ENCODE results near the gene C16orf74.
A peak's percentile ranks its signal among the peaks of the same experiment; 100 is the strongest.

The C16orf74 gene

DNA sequence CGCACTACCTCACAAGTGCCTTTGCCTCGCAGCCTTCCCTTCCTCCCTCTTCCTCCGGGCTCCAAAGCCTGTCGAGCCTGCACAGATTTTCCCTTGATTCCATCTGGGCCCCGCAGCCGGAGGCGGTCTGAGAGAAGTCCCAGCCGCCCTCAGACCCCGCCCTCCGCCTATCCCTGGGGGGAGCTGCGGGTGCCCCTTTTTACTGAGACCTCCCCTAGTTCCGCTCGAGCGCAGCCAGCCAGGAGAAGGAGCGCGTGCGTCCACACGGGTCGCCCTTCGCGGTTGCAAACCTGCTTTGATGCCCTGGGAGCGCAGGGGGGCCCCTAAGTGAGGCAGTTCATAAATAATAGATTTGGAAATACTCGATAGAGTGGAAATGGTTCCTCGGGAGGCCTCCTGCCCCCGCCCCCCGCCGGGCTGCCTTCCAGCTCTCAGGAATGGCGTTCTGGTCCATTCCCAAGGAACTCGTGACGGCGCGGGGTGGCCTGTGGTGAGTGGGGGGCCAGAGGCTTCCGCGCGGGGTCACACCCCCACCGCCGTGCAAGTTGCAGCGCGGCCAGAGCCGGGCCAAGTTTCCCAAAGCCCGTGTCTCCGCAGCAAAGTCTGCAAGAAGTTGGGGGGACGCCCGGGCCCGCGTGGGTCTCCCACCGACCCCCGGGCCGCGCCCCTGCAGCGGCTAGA, 610 bp downstream of the C16orf74 start:
- DNase-seq (ENCODE audit: low spot score) (peak; percentile 6), FAIRE-seq (no peak)

GRCh38 chr16:85749771-85750145, 1.1 kb downstream of the C16orf74 start:
- FAIRE-seq, result no peak
- no peak for DNase-seq (ENCODE audit: low spot score)

- DNase-seq (ENCODE audit: low spot score) (peak; percentile 59), FAIRE-seq (no peak)
Measured at GRCh38 chr16:85746460-85747215, 4.3 kb downstream of the C16orf74 start.

DNA sequence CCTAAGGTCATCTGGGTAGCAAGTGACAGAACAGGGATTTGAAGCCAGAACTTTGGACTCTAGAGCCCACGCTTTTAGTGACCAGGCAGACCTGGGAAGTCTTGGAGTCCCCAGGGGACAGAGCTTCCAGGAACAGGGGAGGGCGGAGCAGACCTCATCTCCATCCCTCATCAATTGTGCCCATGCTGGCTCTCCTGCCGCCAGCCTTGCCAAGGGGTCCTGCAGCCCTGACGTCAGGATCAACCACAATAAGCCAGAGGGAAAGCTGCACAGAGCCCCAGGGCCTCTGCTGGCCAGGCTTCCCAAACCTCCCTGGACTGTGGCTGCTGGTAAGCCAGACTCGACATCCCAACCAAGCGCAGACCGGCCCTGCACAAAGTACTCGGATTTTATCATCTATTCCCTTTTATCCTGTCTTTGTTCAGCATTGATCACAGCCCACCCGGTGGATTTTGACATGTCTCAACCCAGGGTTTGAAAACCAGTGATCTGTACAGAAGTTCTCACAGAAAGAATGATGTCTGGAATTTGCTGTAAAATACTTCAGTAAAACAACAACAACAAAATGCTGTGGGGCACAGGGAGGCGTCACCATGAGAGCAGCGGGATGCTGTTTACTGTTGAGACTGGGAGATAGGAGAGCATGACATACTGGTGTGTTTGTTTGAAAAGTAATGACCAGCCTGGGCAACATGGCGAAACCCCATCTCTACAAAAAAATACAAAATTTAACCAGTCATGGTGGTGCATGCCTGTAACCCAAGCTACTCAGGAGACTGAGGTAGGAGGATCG, 11.8 kb downstream of the C16orf74 start:
- DNase-seq (ENCODE audit: low spot score) (no peak), FAIRE-seq (no peak)

DNA sequence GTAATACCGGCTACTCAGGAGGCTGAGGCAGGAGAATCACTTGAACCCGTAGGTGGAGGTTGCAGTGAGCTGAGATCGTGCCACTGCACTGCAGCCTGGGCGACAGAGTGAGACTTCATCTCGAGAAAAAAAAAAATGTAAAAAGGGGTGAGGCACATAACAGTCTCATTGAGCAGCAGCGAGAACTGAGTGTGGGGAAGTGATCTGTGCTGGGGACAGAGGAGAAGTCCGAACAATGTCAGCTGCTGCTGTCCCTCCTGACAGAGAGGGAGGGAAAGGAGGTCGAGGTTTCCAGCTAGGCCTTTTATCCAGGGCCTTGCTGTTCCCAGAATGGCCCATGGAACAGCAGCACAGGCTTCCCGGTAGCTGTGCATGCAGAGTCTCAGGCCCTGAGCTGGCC, 14.0 kb downstream of the C16orf74 start:
- FAIRE-seq, result no peak
- DNase-seq (ENCODE audit: low spot score), result no peak

DNA sequence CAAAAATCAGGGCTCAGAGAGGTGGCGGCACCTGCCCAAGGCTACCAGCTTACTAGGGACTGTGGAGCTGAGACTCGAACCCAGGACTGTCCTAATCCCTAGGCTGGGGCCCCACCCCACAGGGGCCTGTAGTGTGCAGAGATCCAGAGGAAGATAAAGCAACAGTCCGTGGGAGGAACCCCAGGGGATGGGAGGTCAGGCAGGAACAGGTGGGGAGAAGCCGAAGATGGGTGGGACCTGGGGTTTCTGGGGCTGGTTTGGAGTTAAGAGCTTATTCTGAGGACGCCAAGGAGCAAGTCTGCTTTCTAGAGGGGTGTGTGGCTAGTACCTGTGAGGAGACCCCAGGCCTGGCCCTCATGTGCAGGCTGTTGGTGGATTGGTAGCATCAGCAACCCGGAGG, 14.9 kb downstream of the C16orf74 start:
- FAIRE-seq (no peak), DNase-seq (ENCODE audit: low spot score) (no peak)

DNA sequence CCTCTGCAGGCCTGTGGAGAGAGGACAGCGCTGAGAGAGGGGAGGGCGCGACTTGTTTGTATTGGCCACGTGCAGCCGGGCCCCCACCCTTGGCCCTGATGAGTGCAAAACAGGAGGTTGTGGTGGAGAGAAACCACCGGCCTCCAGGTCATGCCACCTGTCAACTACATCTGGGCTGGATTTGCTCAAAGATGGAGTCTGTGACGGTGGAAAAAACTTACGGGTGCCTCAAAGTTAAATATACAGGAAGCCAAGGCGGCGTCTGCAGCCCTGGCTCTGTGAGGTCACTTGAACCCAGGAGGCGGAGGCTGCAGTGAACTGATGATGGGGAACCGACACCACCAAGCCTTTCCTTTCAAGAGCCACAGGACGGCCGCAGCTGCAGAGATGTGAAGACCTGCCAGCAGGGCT, 15.7 kb downstream of the C16orf74 start:
- DNase-seq (ENCODE audit: low spot score), result no peak
- FAIRE-seq, result no peak

GRCh38 chr16:85734311-85735017, 16.4 kb downstream of the C16orf74 start:
- DNase-seq (ENCODE audit: low spot score) (no peak), FAIRE-seq (no peak)

- DNase-seq (ENCODE audit: low spot score) (no peak), FAIRE-seq (no peak)
Measured at GRCh38 chr16:85733839-85734170, 17.1 kb downstream of the C16orf74 start.

DNA sequence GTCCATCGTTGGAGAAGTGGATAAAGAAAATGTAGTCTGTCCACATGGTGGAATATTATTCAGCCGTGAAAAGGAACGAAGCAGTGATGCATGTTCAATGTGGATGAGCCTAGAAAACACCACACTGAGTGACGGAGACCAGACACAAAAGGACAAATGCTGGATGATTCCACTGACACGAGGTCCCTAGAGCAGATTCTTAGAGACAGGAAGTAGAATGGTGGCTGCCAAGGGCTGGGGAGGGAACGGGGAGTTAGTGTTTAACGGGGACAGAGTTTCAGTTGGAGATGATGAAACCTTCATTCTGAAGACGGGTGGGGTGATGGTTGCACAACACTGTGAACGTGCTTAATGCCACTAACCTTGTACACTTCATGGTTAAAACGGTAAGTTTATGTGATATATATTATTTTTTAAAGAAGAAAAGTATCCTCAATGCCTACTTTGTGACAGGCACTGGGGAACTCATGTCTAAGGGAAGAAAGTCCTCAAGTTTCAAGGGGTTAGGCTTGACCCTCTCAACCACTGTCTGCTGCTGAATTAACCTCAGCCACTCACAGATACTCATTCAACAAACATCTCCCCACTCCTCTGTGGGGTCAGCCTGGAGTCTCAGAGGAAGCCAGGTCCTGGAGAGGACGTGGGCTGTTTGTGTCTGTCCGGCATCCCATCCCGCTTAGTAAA, 17.6 kb downstream of the C16orf74 start:
- DNase-seq (ENCODE audit: low spot score) (peak; percentile 9), FAIRE-seq (no peak)

- DNase-seq (ENCODE audit: low spot score) (no peak), FAIRE-seq (no peak)
Measured at GRCh38 chr16:85731179-85731578, 19.7 kb downstream of the C16orf74 start.

- no peak for FAIRE-seq
- no peak for DNase-seq (ENCODE audit: low spot score)
Measured at GRCh38 chr16:85730186-85730465, 20.8 kb downstream of the C16orf74 start.

DNA sequence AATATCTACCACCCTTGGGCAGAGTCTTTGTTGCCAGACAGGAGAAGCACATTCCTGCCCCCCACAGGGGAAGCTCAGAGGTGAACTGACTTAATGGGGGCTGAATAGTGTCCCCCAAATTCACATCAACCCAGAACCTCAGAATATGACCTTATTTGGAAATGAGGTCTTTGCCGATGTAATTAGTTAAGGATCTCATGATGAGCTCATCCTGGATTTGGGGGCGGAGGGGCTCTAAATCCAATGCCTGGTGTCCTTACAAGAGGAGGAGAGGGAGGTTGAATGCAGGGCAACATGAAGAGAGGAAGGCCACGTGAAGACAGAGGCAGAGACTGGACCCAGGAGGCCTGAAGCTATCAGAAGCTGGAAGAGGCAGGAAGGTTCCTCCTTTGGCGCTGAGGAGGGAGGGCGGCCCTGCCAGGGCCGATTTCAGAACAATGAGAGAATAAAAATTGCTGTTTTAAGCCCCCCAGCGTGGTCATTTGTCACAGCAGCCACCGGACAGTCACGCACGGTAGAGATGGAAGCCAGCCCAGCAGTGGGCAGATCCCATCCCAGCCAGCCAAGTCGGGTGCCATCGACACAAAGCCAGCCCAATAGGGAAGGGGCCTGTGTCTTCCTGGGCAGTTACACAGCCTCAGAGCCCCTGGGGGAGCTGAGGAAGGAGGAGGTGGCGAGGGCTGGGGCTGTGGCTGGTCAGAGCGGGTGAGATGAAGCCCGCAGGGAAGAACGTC, 21.3 kb downstream of the C16orf74 start:
- FAIRE-seq (no peak), DNase-seq (ENCODE audit: low spot score) (no peak)

- FAIRE-seq, result no peak
Measured at GRCh38 chr16:85728879-85729278, 22.0 kb downstream of the C16orf74 start.

DNA sequence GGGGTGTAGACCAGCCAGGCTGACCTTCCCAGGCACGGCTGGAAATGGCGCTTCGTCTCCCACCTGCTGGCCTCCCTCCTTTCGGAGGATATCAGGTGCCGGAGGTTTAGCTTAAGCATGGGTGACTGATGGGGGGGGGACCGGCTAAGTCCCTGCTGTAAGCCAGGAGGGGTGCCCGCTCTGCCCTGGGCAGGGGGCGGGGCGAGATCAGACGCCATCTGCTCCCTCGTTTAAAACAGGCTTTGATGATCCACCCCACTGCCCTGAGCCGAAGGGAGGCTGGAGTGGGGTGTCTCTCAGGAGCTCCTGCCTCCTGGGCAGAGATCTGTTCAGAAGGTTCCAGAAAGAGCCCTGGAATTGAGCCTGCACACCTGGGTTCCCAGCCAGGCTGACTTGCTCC, 26.0 kb downstream of the C16orf74 start:
- FAIRE-seq, result no peak
- no peak for DNase-seq (ENCODE audit: low spot score)

More at GRCh38 chr16:85728879-85729278, 22.0 kb downstream of the C16orf74 start:
- DNase-seq (ENCODE audit: low spot score), result no peak

- FAIRE-seq (no peak), DNase-seq (ENCODE audit: low spot score) (no peak)
Measured at GRCh38 chr16:85724126-85724879, 26.6 kb downstream of the C16orf74 start.

- FAIRE-seq (no peak), DNase-seq (ENCODE audit: low spot score) (no peak)
Measured at GRCh38 chr16:85722128-85722893, 28.6 kb downstream of the C16orf74 start.

- FAIRE-seq, result peak; percentile 97
- peak; percentile 96 for DNase-seq (ENCODE audit: low spot score)
Measured at GRCh38 chr16:85720302-85720637, 30.6 kb downstream of the C16orf74 start.

DNA sequence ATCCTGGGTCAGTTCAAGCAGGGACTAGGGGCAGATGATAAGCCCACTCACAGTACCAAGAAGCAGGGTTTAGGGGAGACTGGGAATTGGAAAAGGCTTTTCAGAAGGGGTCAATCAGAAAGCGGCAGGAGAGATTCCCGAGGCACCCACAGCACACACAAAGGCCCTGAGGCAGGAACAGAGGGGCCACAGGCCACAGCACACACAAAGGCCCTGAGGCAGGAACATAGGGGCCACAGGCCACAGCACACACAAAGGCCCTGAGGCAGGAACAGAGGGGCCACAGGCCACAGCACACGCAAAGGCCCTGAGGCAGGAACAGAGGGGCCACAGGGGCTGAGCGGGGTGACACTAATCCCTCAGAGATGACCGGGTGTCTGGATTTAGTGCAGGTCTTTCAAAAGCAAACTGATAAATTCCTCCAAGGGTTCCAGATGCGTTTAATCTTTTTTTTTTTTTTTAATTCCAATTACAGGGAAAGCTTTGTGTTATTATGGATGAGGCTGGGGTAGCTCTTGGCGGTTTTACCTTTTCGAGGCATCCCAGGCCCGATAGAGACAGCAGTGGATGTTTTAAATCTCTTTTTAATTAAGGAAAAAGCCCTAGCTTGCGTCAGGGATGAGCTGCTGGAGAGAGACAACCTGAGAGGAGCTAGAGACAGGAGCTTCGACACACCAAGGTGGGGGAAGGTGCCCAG, 31.1 kb downstream of the C16orf74 start:
- FAIRE-seq (no peak), DNase-seq (ENCODE audit: low spot score) (no peak)
